Activated T-helper 17 cell treated with anti-CD3 and anti-CD28 coated beads, Interleukin-2, amount 50 U/mL, for 72 hours (primary cell): ENCODE data around the gene MUL1. TPM values are rescaled to one million over a fixed set of nuclear protein-coding genes. Genes with fewer than 3 reads are reported as not detected.

ENCODE experiments used
- ATAC-seq: fragments of 150-1000 bp; cut with Tn5 transposase; replicated peaks from 2 replicates; pipeline ENCODE4 v1.10.0; 2021; ENCODE audit warnings: mild to moderate bottlenecking, moderate library complexity
- H3K27ac Mint-ChIP-seq: one replicate; pipeline ENCODE4 v1.8.0; 2022; ENCODE audit warnings: mixed read lengths
- H3K27me3 Mint-ChIP-seq: one replicate; pipeline ENCODE4 v1.8.0; 2022; ENCODE audit warnings: mixed read lengths
- H3K36me3 Mint-ChIP-seq: one replicate; pipeline ENCODE4 v1.8.0; 2022; ENCODE audit warnings: low read depth, mild to moderate bottlenecking, mixed read lengths
- H3K4me1 Mint-ChIP-seq: one replicate; pipeline ENCODE4 v1.8.0; 2022; ENCODE audit warnings: mixed read lengths
- H3K4me3 Mint-ChIP-seq: one replicate; pipeline ENCODE4 v1.8.0; 2022; ENCODE audit warnings: mild to moderate bottlenecking, mixed read lengths
- H3K9me3 Mint-ChIP-seq: one replicate; pipeline ENCODE4 v1.8.0; 2022; ENCODE audit warnings: mixed read lengths
- total RNA-seq, 2 donors: library from RNA; stranded (reverse); gene quantifications; one replicate each; pipeline ENCODE4 v1.2.3, GENCODE V29; 2022

The MUL1 gene
- total RNA-seq, 2 donors from 2014 or later, result 11.6 to 16.3 TPM

GRCh38 chr1:20474333-20474975 is 33.5 kb downstream of the MUL1 start:
- ATAC-seq, result no peak
- no peaks in the 10 kb centered on the region for H3K36me3 Mint-ChIP-seq
- H3K4me1 Mint-ChIP-seq, result no peaks in the 10 kb centered on the region
- no peak overlapping the region for H3K4me3 Mint-ChIP-seq
- no peak overlapping the region for H3K27ac Mint-ChIP-seq
- H3K9me3 Mint-ChIP-seq, result no peaks in the 10 kb centered on the region
- peaks cover 50% of the 10 kb centered on the region for H3K27me3 Mint-ChIP-seq

GRCh38 chr1:20473894-20474293 is 34.1 kb downstream of the MUL1 start:
- Mint-ChIP-seq H3K36me3 (no peaks in the 10 kb centered on the region), H3K4me3 (no peak overlapping the region), H3K4me1 (no peaks in the 10 kb centered on the region), H3K27me3 (peaks cover 45% of the 10 kb centered on the region), H3K9me3 (no peaks in the 10 kb centered on the region), H3K27ac (no peak overlapping the region)
- ATAC-seq, result no peak

DNA sequence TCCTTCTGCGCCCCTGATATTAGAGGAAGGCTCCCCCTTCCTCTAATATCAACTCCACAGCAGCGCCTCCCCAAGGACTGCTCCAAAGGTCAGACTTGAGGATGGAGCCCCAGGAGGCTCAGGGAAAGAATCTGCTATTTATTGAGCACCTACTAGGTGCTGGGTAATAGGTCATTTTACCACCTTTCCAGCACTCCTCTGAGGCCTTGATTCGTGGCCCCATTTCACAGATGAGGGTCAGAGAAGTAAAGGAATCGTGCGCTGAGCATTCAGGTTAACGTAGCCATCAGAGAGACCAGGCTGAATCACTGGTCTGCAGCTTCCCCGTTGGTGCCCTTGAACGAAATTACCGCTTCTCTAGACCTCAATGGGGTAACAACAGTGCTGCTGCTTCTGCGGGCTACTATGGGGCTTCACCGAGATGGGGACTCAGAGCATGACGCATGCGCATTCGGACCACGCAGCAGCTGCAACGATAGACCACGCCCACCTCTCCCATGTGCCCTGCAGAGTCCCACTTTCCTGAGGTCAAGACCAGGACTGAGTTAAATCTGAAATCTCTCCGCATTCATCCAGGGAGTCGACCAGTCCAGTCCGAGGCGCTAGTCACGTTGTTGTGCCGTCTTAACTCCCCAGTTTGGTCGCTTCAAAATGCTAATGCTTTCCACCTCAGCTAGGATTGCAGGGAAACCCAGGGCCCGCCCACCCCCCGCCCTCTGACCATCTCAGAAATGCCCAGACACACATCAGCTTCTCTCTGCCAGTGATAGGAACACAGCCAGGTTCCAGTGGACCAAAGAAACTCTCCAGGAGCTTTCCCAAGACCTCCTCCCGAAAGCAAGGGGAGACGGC is 34.9 kb downstream of the MUL1 start:
- peaks cover 42% of the 10 kb centered on the region for H3K27me3 Mint-ChIP-seq
- no peak overlapping the region for H3K4me3 Mint-ChIP-seq
- no peak for ATAC-seq
- H3K27ac Mint-ChIP-seq, result no peak overlapping the region
- H3K36me3 Mint-ChIP-seq, result no peaks in the 10 kb centered on the region
- no peaks in the 10 kb centered on the region for H3K4me1 Mint-ChIP-seq
- H3K9me3 Mint-ChIP-seq, result no peaks in the 10 kb centered on the region

- H3K27me3 Mint-ChIP-seq, result peaks cover 48% of the 10 kb centered on the region
- no peaks in the 10 kb centered on the region for H3K9me3 Mint-ChIP-seq
- H3K36me3 Mint-ChIP-seq, result no peaks in the 10 kb centered on the region
- no peaks in the 10 kb centered on the region for H3K4me1 Mint-ChIP-seq
- no peak overlapping the region for H3K4me3 Mint-ChIP-seq
- no peak for ATAC-seq
- no peak overlapping the region for H3K27ac Mint-ChIP-seq
These were observed 35.8 kb downstream of the MUL1 start for GRCh38 chr1:20472121-20472520.

DNA sequence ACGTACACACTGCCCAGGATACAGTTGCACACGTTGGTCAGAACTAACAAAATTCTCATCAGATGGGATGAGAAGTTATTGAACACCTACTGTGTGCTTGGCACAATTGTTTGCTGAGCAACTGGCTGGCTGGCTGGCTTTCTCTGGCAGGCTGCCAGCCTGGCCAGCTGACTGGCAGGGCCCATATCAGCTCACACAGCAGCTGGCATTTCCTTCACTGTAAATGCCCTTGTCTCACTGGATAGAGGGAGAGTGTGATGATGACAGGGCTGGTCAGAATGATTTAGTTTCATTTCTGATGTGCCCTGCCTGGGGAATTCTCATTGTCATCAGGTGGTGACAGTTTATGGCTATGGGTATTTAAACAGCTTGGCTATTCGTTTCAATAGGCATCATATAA is 37.8 kb downstream of the MUL1 start:
- Mint-ChIP-seq H3K36me3 (no peaks in the 10 kb centered on the region), H3K4me1 (peaks cover 7% of the 10 kb centered on the region), H3K27ac (no peak overlapping the region), H3K27me3 (peaks cover 51% of the 10 kb centered on the region), H3K4me3 (no peak overlapping the region), H3K9me3 (no peaks in the 10 kb centered on the region)
- no peak for ATAC-seq

DNA sequence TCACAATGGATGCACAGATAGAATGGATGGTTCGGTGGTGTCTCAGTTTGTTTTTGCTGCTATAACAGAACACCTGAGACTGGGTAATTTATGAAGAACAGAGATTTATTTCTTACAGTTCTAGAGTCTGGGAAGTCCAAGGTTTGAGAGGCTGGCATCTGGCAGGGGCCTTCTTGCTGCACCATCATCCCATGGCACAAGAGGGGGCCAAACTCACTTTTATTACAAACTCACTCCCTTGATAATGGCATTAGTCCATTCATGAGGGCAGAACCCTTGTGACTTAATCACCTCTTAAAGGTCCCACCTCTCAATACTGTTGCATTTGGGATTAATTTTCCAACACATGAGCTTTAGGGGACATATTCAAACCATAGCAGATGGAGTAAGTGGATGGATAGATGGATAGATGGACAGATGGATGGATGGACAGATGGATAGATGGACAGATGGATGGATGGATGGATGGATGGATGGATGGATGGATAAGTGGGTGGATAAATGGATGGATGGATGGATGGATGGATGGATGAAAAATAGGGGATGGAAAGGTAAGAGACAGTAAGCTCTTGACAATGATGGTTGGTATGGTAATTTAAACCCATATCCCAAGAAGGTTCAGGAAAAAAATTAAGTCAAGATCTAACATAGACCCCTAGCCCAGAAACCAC is 38.4 kb downstream of the MUL1 start:
- no peaks in the 10 kb centered on the region for H3K36me3 Mint-ChIP-seq
- no peak for ATAC-seq
- H3K4me1 Mint-ChIP-seq, result peaks cover 7% of the 10 kb centered on the region
- no peak overlapping the region for H3K27ac Mint-ChIP-seq
- peaks cover 46% of the 10 kb centered on the region for H3K27me3 Mint-ChIP-seq
- no peak overlapping the region for H3K4me3 Mint-ChIP-seq
- no peaks in the 10 kb centered on the region for H3K9me3 Mint-ChIP-seq

GRCh38 chr1:20466273-20466672 is 41.7 kb downstream of the MUL1 start:
- H3K9me3 Mint-ChIP-seq, result no peaks in the 10 kb centered on the region
- no peak overlapping the region for H3K4me3 Mint-ChIP-seq
- H3K27me3 Mint-ChIP-seq, result peaks cover 31% of the 10 kb centered on the region
- ATAC-seq, result peak; percentile 88
- H3K27ac Mint-ChIP-seq, result no peak overlapping the region
- H3K36me3 Mint-ChIP-seq, result no peaks in the 10 kb centered on the region
- H3K4me1 Mint-ChIP-seq, result peaks cover 7% of the 10 kb centered on the region

GRCh38 chr1:20465187-20465586 is 42.8 kb downstream of the MUL1 start:
- Mint-ChIP-seq H3K27ac (no peak overlapping the region), H3K27me3 (peaks cover 37% of the 10 kb centered on the region), H3K4me1 (peaks cover 7% of the 10 kb centered on the region), H3K4me3 (no peak overlapping the region), H3K9me3 (no peaks in the 10 kb centered on the region), H3K36me3 (no peaks in the 10 kb centered on the region)
- ATAC-seq, result no peak

DNA sequence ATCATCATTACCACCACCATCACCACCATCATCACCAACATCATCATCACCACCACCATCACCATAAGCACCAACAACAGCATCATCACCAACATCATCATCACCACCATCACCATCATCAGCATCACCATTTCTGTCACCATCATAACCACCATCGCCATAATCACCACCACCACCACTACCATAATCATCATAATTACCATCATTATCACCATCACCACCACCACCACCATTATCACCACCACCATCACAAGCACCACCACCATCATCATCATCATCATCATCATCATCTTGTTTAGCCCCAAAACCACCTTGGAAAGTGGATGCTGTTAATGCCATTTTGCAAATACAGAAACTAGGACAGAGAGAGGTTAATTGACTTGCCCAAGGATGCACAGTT is 44.4 kb downstream of the MUL1 start:
- H3K36me3 Mint-ChIP-seq, result no peaks in the 10 kb centered on the region
- no peak for ATAC-seq
- H3K4me1 Mint-ChIP-seq, result peaks cover 7% of the 10 kb centered on the region
- no peak overlapping the region for H3K4me3 Mint-ChIP-seq
- H3K27me3 Mint-ChIP-seq, result peaks cover 41% of the 10 kb centered on the region
- H3K27ac Mint-ChIP-seq, result no peak overlapping the region
- no peaks in the 10 kb centered on the region for H3K9me3 Mint-ChIP-seq

DNA sequence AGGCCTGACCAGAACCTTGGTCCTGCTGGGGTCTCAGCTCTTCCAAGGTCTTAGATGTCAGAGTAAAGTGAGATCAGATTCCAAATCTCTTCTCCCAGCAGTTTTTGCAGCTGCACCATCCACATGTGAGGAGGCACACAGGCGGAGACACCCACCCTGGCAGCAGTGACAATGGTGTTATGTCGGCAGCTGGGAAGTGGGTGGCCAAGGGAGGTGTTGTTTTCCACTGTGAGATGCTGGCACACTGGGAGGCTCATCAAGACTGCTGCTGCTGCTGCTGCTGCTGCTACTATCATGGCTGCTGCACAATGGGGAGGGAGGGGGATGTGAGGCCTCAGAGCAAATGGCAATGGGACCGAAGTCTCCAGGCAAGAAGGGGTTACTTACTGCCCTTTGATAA is 45.6 kb downstream of the MUL1 start:
- ATAC-seq, result no peak
- Mint-ChIP-seq H3K36me3 (no peaks in the 10 kb centered on the region), H3K4me3 (no peak overlapping the region), H3K4me1 (peaks cover 7% of the 10 kb centered on the region), H3K9me3 (no peaks in the 10 kb centered on the region), H3K27ac (no peak overlapping the region), H3K27me3 (peaks cover 36% of the 10 kb centered on the region)

- Mint-ChIP-seq H3K27ac (no peak overlapping the region), H3K9me3 (no peaks in the 10 kb centered on the region)
These were observed 49.2 kb downstream of the MUL1 start for GRCh38 chr1:20458717-20459116.

GRCh38 chr1:20454004-20454403 is 53.9 kb downstream of the MUL1 start:
- H3K4me3 Mint-ChIP-seq, result no peak overlapping the region
- ATAC-seq, result no peak
- H3K27me3 Mint-ChIP-seq, result peaks cover 25% of the 10 kb centered on the region
- no peaks in the 10 kb centered on the region for H3K9me3 Mint-ChIP-seq
- no peaks in the 10 kb centered on the region for H3K4me1 Mint-ChIP-seq
- no peak overlapping the region for H3K27ac Mint-ChIP-seq
- H3K36me3 Mint-ChIP-seq, result no peaks in the 10 kb centered on the region

More at GRCh38 chr1:20458717-20459116, 49.2 kb downstream of the MUL1 start:
- H3K4me1 Mint-ChIP-seq, result no peaks in the 10 kb centered on the region
- ATAC-seq, result no peak
- peaks cover 24% of the 10 kb centered on the region for H3K27me3 Mint-ChIP-seq
- no peaks in the 10 kb centered on the region for H3K36me3 Mint-ChIP-seq
- H3K4me3 Mint-ChIP-seq, result no peak overlapping the region

GRCh38 chr1:20449735-20450311 is 58.1 kb downstream of the MUL1 start:
- Mint-ChIP-seq H3K4me1 (peaks cover 3% of the 10 kb centered on the region), H3K27ac (no peak overlapping the region), H3K36me3 (no peaks in the 10 kb centered on the region), H3K27me3 (peaks cover 12% of the 10 kb centered on the region), H3K4me3 (no peak overlapping the region), H3K9me3 (no peaks in the 10 kb centered on the region)
- no peak for ATAC-seq
